Stimulated activated CD4-positive, alpha-beta T cell treated with anti-CD3 and anti-CD28 coated beads, Interleukin-12 subunit alpha, Interleukin-12 subunit beta, amount 100 ng/mL, for 48 hours (primary cell): ENCODE results near the gene SLC25A53.
"Not testable (repeated sequence)": the region's sequence is repeated elsewhere in the genome, so short reads cannot be mapped to it uniquely, and the experiment has no call there.

Source experiments
- DNase-seq, 3 donors: peaks; one replicate each; pipeline ENCODE4 v3.0.0-alpha.2; 2020; ENCODE audit warnings: low read depth in 2 of 3, low spot score in 1 of 3

Gene SLC25A53

DNA sequence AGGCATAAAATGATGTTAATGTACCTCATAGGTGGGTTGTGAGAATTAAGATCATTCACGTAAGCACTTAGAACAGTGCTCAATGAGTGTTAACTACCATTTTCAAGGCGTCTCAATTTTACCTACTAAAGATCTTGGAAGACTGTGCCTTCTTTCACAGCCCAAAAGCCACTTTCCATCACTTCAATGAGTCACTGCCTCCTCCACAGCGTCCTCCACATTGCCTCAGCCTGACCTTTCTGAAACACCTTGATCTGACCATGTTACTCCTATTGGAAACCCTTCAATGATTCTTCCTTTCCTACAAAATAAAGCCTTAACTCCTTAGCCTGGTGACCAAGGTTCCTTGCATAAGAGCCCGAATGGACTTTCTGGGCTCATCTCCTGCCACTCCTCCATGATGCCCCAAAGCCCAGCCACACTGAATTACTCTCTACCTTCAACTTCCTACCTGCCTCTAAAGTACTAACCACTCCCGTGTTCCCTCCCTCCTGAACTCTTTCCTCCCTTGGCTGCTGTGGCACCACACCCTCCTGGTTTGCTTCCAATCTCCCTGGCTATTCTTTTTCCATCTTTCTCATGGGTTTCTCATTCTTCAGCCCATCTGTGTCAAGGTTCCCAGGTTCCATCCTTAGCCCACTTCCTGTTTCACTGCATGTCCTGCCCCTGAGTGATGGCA is 22.1 kb downstream of the SLC25A53 start:
- no peak for DNase-seq

DNA sequence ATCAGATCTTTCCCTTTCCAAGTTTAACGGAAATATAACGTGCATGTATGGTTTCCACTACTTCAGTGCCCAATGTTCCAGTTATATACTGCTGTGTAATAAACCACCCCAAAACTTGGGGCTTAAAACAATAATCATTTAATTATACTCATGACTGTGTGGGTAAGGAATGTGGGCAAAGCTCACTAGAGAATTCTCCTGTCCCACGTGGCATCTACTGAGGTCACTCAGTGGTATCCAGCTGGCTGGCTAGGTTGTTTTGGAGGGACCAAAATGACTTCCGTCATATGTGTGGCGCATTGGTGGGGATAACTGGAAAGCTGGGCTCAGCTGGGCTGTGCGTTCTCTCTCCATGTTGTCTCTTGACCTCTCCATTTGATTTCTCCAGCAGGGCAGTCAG is 26.0 kb downstream of the SLC25A53 start:
- DNase-seq, result no peak

DNA sequence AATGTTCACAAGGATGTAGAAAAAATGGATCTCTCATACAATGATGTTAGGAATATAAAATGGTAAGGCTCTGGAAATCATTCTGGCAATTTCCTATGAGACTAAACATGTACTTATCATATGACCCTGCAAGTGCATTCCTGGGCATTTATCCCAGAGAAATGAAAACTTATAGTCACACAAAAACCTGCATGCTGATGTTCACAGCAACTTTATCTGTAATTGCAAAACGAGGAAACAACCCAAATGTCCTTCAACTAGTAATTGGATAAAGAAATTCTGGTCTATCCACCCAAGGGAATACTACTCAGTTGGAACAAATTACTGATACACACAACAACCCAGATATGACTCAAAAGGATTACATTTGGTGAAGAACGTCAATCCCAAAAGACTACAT is 30.0 kb downstream of the SLC25A53 start:
- DNase-seq, result no peak

DNA sequence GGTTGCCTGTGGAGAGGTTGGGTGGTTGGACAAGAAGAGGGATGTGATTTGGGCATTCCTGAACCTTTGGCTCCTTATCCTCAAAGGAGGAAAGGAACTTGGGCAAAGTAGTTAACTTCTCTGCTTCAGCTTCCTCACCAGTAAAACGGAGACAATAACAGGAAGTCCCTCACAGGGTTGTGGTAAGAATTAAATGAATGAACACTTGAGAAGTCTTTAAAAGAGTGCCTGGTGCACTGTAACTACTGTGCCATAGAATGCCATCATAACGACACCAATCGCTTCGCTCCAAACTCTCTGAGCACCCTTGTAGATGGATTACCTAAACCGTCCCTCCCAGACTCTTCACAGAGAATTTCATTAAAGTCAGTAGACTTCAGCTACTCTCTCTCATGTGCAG is 34.0 kb downstream of the SLC25A53 start:
- DNase-seq, result no peak

DNA sequence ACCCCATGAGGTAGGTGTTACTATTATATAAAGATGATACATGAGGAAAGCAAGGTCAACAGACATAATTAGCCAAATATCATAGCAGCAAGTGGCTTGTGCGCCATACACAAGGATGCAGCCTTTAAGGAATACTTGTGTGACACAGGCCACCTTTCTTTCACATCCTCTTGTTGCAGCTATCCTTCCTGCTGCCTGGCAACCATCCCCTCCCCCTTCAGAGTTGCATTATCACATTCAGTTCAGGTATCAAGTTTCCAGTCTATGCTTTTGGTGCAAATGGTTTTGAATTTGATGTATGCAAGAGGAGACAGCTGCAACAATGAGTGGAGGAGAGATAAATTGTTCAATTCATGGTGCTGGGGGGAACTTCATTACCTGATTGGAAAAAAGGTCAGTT is 38.0 kb downstream of the SLC25A53 start:
- DNase-seq, result no peak

DNA sequence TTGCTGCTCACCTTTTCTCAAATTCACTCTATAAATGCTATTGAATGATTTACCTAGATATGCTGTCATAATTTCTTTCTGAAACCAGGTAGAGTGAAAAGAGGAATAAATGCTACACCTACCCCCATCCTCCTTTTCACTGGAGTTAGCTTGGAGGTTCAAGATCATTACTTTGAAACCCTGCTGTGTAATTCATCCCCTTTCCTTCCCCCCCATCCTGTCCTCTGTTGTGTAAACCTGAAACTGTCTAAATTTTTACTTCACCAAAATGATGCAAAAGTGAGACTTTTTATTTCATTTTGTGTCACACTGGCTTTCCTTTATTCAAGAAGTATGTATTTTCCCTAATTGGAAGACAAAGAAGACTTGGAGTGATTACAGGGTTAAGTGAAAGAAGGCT is 39.0 kb downstream of the SLC25A53 start:
- DNase-seq, result no peak

DNA sequence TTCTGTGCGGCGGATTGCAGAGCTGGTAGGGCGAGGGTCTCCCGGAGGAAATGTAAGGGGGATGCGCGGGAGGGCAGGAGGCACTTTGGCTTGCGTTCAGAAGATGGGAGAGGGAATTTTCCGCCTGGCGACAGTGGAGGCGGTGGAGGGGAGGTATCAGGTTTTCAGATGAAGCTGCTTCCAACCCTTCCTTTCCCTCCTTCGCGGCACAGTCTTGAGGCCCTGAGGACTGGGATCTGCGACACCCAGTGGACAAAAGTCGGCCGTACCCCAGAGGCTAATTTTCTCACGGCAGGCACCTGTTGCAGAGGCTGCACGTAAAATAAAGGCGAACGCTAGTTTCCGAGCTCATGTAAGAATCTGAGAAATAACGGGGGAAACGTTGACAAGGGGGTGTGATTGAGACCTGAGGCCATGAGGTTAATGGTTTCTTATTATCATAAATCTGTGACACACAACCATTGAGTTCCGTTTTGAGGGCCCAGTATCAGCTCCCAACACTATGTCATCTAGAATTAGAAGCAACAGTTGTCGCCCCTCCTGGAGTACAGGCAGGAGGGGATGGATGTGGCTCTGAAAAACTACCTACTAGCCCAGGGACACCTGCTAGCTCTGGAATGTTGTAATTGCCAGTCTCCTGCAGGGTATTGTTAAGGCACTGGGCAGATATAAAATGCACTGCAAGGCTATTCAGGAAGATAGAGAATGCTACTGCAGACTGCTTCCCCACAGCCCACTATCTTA is 43.4 kb downstream of the SLC25A53 start:
- DNase-seq, result peak; percentile 24 to 40 (median 29)

DNA sequence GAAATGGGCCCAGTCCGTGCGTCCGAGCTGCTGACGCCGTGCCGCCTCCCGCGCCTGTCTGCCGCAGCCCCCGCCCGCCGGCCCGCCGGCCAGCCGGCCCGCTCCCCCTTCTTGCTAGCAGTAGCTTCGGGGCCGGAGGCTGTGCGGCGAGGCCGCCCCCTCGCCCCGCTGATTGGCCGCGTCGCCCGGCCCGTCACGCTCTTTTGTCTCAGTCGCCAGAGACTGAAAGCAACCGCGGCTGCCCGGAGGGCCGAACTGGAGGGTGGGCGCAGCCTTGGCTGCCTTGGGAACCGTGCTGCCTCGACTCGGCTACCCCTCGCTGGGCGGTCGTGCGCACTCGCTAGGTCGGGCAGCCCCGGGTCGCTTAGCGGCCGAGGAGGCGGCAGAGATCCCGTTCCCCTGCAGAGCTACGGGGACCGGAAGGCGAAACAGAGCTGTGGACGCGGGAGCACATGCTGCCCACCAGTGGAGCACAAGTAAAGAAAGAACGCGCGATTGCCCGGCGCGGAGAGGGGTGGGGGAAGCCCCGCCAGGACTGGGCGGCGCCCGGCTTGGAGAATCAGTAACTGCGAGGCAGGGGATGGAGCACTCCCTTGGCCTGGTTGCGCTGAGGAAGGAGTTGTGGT is 44.4 kb downstream of the SLC25A53 start, which contains the start of gene ZCCHC18:
Gene ZCCHC18 (plus strand): TSS at position 198 of the 626 bp plus-strand sequence. CDS start 1,589 bp downstream, outside the sequence.
- peak in 1 of 3 donors; percentile 16 for DNase-seq

DNA sequence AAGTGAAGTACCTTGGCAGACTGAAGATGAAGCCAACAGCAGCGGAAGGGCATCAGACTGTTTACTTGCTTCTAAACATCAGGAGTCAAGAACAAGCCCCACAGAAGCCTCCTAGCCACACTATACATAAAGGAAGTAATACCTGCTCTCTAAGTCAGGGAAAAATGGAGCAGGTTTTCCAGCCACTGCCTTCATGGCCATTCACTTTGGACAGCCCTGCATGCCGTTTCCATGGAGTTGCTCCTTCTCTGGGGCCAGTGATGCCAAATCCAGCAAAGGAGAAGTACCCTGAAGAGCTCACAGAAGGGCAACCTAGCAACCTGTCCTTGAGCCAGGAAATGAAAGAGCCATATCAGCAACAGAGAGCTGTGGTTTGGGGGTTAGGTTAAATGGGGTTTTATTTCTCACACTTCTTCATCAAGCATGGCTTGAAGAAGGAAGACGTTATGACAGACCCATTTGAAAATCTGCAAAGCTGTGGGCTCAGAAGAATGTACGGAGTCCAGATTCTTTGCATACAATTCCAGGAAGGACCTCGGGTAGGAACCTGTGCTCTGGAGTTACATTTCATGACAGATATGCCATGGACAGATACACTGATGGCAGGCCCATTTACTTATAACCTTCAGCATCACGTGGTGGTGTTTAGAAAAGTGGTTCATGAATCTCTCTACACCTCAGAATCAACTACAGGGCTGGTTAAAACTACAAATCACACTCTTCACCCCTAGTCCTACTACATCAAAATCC is 46.1 kb downstream of the SLC25A53 start:
- not testable (repeated sequence) for DNase-seq

DNA sequence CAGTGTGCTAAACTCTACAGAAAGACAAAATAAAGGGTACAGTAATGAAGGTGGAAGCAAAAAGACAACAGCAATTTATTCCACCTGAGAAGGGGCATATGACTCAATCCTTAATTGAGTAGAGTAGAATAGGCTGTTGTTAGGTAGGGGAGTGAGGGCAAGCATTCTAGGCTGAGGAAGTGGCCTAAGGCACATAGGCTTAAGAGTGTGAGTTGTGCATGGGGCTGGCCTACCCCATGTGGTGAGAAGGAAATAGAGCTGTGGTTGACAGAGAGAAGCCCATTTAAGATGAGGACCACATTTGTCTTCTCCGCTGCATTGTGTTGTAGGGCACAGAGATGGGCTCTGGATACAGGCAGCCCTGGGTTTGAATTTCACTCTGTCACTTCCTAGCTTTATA is 47.9 kb downstream of the SLC25A53 start:
- DNase-seq, result no peak

DNA sequence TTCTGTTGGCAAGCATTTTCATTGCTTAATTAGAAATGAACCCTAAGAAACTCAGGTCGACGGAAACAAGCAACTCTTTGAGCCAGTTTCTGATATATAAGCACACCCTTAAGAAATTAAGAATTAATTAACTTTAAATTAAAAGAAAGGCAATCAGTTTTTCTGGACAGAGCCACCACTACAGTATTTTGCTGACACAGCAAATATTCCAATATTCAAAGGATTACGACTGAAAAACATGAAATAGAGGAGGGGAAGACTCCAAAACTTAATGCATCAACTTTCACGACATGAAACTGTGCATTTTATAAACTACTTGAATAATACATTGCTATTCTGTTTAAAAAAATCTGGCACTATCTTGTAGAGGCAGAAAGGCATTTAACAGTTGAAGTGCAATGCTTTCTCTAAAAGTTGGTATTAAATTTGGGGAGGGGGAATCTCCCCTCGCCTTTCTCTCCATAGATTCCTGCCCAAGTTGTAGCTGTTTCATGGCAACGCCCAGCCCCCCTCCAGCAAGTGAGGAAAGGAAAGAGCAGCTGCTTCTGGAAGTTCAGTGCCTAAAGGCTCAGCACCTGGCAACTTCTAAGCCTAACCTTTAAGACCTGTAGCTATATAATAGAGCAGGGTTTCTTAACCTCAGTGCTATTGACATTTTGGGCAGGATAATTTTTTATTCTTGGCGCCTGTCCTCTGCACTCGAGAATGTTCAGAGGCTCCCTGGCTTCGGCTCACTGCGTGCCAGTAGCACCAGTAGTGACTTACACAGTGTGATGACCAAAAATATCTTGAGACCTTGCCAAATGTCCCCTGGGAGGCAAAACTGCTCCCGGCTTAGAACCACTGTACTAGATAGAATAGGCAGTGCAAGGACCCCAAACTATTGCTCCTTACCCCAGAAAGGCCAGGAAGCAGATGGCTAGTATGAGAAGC is 51.2 kb downstream of the SLC25A53 start:
- DNase-seq, result no peak

DNA sequence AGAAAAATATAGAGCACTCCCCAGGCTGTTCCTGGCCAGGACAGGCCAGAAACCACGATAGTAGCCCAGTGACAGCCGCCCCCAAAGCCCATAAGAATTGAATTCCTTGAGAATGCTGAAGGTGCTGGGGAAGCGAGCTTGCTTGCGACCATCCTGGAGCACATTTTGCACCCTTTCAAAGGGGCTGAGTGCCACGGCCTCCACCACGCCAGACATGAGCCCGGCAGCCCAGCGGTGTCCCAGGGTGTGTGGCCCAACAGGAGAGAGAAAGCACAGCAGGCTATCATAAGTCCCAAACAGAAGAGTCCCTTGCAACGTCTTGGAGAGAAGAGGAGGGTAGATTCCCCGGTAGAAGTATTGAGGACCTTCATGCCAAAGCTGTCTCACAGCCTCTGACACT is 52.1 kb downstream of the SLC25A53 start:
- no peak for DNase-seq

DNA sequence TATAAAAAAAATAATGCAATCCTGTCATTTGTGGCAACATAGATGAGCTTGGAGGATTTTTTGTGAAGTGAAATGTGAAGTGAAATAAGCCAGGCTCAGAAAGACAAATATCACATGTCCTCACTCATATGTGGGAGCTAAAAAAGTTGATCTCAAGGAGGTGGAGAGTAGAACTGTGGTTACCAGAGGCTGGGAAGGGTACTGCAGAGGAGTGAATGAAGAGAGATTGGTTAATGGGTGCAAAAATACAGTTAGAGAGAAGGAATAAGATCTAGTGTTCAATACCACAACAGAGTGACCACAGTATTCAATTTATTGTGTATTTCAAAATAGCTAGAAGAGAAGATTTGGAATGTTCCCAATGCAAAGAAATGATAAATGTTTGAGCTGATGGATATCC is 57.9 kb downstream of the SLC25A53 start:
- no peak for DNase-seq

DNA sequence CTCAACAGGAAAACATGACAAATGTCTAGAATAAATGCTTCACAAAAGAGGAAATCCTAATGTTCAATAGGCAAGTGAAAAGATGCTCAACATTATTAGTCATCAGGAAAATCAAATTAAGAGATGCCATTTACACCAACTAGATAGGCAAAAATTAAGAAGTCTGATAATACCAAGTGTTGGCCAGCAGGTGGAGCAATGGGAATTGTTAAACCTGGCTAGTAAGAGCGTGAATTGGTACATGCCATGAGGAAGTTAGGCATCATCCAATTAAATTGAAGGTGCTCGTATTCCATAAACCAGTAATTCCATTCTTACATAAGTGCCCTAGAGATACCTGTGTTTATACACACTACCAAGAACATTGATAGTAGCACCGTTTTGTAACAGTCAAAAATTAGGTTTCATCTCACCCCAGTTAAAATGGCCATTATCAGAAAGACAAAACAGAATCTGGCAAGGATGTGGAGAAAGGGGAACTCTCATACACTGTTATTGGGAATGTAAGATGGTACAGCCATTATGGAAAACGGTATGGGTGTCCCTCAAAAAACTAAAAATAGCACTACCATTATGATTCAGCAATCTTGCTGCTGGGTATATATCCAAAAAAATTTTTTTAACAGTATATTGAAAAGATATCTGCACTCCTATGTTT is 58.5 kb downstream of the SLC25A53 start:
- peak in 1 of 3 donors; percentile 47 for DNase-seq

DNA sequence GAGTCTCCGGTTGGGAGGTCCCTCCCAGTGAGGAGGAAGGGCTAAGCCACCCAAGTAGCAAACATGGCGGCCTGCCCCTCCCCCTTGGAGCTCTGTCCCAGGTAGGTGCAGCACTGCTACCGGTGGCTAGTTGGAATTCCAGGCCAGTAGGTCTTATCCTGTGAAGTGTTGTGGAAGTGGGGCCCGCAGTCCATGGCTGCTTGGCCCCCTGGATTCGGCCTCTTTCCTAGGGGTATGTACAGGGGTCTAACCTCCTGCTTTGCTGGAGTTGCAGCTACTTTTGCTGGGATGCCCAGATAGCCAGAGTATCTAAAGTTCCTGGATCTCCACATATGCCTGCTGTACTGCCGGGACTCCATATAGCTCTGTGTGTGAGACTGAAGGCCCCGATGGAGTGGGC is 70.9 kb downstream of the SLC25A53 start:
- no peak for DNase-seq

DNA sequence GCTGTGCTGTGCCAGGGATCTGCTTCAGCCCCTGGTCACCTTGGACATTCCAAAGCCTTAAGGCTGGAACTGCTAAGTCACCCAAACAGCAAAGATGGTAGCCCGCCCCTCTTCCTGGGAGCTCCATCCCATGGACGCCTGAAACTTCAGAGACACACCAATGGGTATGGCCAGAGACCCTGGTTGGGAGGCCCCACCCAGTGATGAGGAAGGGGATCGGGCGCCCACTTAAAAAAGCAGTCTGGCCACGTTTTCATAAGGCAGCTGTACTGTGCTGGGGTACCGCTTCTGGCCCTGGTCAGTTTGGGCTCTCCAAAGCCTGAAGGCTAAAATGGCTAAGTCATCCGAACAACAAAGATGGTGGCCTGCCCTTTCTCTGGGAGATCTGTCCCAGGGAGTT is 71.3 kb downstream of the SLC25A53 start:
- DNase-seq, result no peak

DNA sequence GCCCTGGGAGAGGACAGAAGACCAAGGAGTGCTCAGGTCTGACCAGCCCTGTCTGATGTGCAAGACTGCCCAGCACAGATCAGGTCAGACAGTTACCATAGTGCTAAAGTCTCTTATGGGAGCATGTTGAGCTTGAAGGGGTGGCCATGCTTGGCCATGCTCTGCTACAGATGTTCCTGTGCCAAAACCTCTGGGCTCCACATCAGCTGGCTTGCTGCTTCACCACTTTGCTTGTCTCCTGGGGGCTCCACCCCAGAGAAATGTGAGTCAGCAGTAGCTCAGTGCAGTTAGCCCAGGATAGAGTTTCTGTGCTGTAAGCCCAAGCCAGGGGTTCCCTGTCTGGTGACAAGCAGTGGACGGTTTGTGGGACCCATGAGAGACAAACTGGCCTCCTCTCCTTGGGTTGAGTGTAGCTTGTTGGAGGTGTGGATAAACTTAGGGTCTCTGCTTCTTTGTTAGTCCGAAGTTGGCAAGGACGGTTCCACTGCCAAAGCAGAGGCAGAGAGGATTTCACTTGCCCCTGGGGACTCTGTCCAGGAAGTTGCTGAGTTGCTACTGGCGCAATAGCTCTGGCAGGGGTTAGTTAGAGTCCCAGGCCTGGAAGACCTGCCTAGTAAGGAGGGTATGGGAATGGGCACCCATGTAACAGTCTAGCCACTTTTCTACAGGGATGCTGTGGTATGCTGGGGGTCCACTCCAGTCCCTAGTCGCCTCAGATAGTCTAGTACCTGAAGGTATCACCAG is 72.1 kb downstream of the SLC25A53 start:
- DNase-seq, result no peak

DNA sequence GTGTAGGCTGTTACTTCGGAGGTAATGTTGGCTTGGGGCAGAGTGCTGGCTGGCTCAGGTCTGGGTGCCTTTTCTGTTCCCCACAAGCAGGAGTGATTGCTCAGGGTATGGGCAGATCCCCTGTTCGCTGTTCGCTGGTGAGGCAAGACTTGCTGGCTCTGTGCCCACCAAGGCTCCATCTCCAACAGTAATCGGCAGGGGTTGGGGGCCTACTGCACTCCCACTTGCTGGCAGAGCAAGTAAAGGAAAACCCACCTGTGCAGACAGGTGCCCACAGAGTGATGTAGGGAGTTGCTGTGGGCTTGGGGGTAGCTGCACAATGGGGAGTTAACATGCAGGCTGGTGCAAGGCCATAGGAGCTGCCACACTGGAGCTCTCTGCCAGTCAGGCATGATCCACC is 72.7 kb downstream of the SLC25A53 start:
- DNase-seq, result no peak

DNA sequence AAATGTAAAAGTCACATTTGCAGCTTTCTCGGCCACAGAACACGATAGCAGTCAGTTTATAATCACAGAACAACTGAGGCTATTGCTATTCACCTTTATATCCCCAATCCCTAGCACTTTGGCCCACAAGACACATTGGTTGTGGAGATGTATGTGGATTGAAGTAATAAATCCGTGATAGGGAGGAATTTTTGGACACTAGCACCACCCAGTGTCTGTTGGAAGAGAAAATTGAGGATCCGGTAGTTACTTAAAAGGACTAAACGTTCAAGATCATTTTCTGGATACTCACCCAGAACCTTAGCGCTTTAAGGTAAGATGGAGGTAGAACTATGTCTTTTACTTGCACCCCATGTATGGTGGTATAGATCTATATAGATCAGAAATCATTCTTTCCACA is 79.0 kb downstream of the SLC25A53 start:
- DNase-seq, result not testable (repeated sequence)
